Activated T-helper 17 cell treated with anti-CD3 and anti-CD28 coated beads, Interleukin-2, amount 50 U/mL, for 72 hours (primary cell): Measurements from ENCODE around the gene ANKRD23. TPM values are rescaled to one million over a fixed set of nuclear protein-coding genes. Genes with fewer than 3 reads are reported as not detected.
"Not testable (repeated sequence)": the region's sequence is repeated elsewhere in the genome, so short reads cannot be mapped to it uniquely, and the experiment has no call there.

Experiments used
- ATAC-seq: fragments of 150-1000 bp; cut with Tn5 transposase; replicated peaks from 2 replicates; pipeline ENCODE4 v1.10.0; 2021; ENCODE audit warnings: mild to moderate bottlenecking, moderate library complexity
- H3K27ac Mint-ChIP-seq: one replicate; pipeline ENCODE4 v1.8.0; 2022; ENCODE audit warnings: mixed read lengths
- H3K27me3 Mint-ChIP-seq: one replicate; pipeline ENCODE4 v1.8.0; 2022; ENCODE audit warnings: mixed read lengths
- H3K36me3 Mint-ChIP-seq: one replicate; pipeline ENCODE4 v1.8.0; 2022; ENCODE audit warnings: low read depth, mild to moderate bottlenecking, mixed read lengths
- H3K4me1 Mint-ChIP-seq: one replicate; pipeline ENCODE4 v1.8.0; 2022; ENCODE audit warnings: mixed read lengths
- H3K4me3 Mint-ChIP-seq: one replicate; pipeline ENCODE4 v1.8.0; 2022; ENCODE audit warnings: mild to moderate bottlenecking, mixed read lengths
- H3K9me3 Mint-ChIP-seq: one replicate; pipeline ENCODE4 v1.8.0; 2022; ENCODE audit warnings: mixed read lengths
- total RNA-seq, 2 donors: library from RNA; stranded (reverse); gene quantifications; one replicate each; pipeline ENCODE4 v1.2.3, GENCODE V29; 2022

Gene ANKRD23
- 10 to 100 TPM in 1 of 2 donors, 1 to 10 TPM in 1; 6.8 to 11.7 TPM for total RNA-seq

GRCh38 chr2:96843538-96844268, at the start of gene ANKRD23:
Gene ANKRD23 (minus strand): TSS chr2:96844021. CDS start chr2:96843992, 29 bp downstream.
- Mint-ChIP-seq H3K27me3 (no peaks in the 10 kb centered on the region), H3K9me3 (no peaks in the 10 kb centered on the region), H3K4me1 (no peaks in the 10 kb centered on the region), H3K36me3 (peaks cover 35% of the 10 kb centered on the region), H3K4me3 (no peak within 1 kb of the TSS), H3K27ac (peak within 1 kb of the TSS; percentile 58)
- ATAC-seq, result no peak

GRCh38 chr2:96891591-96892333, 47.9 kb upstream of the ANKRD23 start:
- Mint-ChIP-seq H3K27me3 (no peaks in the 10 kb centered on the region), H3K4me1 (peaks cover 22% of the 10 kb centered on the region), H3K36me3 (no peaks in the 10 kb centered on the region), H3K4me3 (no peak overlapping the region), H3K9me3 (no peaks in the 10 kb centered on the region), H3K27ac (peak overlapping the region; percentile 58)
- peak; percentile 34 for ATAC-seq

GRCh38 chr2:96890726-96891385, 47.0 kb upstream of the ANKRD23 start:
- ATAC-seq, result no peak
- H3K27ac Mint-ChIP-seq, result peak overlapping the region; percentile 58
- H3K27me3 Mint-ChIP-seq, result no peaks in the 10 kb centered on the region
- no peak overlapping the region for H3K4me3 Mint-ChIP-seq
- H3K36me3 Mint-ChIP-seq, result no peaks in the 10 kb centered on the region
- H3K4me1 Mint-ChIP-seq, result peaks cover 15% of the 10 kb centered on the region
- H3K9me3 Mint-ChIP-seq, result no peaks in the 10 kb centered on the region

GRCh38 chr2:96890252-96890651, 46.4 kb upstream of the ANKRD23 start:
- H3K9me3 Mint-ChIP-seq, result no peaks in the 10 kb centered on the region
- no peak overlapping the region for H3K27ac Mint-ChIP-seq
- ATAC-seq, result no peak
- H3K4me3 Mint-ChIP-seq, result no peak overlapping the region
- no peaks in the 10 kb centered on the region for H3K27me3 Mint-ChIP-seq
- peaks cover 14% of the 10 kb centered on the region for H3K4me1 Mint-ChIP-seq
- no peaks in the 10 kb centered on the region for H3K36me3 Mint-ChIP-seq

GRCh38 chr2:96889502-96889901, 45.7 kb upstream of the ANKRD23 start:
- not testable (repeated sequence) for H3K4me3 Mint-ChIP-seq, H3K4me1 Mint-ChIP-seq, H3K9me3 Mint-ChIP-seq, H3K27ac Mint-ChIP-seq, H3K36me3 Mint-ChIP-seq, ATAC-seq, H3K27me3 Mint-ChIP-seq

- H3K27ac Mint-ChIP-seq, result no peak overlapping the region
- ATAC-seq, result no peak
- peaks cover 9% of the 10 kb centered on the region for H3K4me1 Mint-ChIP-seq
- H3K9me3 Mint-ChIP-seq, result no peaks in the 10 kb centered on the region
- no peak overlapping the region for H3K4me3 Mint-ChIP-seq
- no peaks in the 10 kb centered on the region for H3K27me3 Mint-ChIP-seq
- no peaks in the 10 kb centered on the region for H3K36me3 Mint-ChIP-seq
Measured at GRCh38 chr2:96888072-96889011, 44.5 kb upstream of the ANKRD23 start.

GRCh38 chr2:96887493-96888012, 43.7 kb upstream of the ANKRD23 start:
- H3K36me3 Mint-ChIP-seq, result no peaks in the 10 kb centered on the region
- no peak overlapping the region for H3K27ac Mint-ChIP-seq
- H3K27me3 Mint-ChIP-seq, result no peaks in the 10 kb centered on the region
- no peak for ATAC-seq
- no peak overlapping the region for H3K4me3 Mint-ChIP-seq
- peaks cover 9% of the 10 kb centered on the region for H3K4me1 Mint-ChIP-seq
- no peaks in the 10 kb centered on the region for H3K9me3 Mint-ChIP-seq

- H3K27ac Mint-ChIP-seq, result no peak overlapping the region
- H3K9me3 Mint-ChIP-seq, result no peaks in the 10 kb centered on the region
- ATAC-seq, result no peak
- H3K4me3 Mint-ChIP-seq, result no peak overlapping the region
- no peaks in the 10 kb centered on the region for H3K36me3 Mint-ChIP-seq
- H3K4me1 Mint-ChIP-seq, result no peaks in the 10 kb centered on the region
- H3K27me3 Mint-ChIP-seq, result no peaks in the 10 kb centered on the region
Measured at GRCh38 chr2:96885432-96886347, 41.9 kb upstream of the ANKRD23 start.

- H3K27me3 Mint-ChIP-seq, result no peaks in the 10 kb centered on the region
- no peaks in the 10 kb centered on the region for H3K4me1 Mint-ChIP-seq
- no peaks in the 10 kb centered on the region for H3K36me3 Mint-ChIP-seq
- ATAC-seq, result no peak
- H3K27ac Mint-ChIP-seq, result no peak overlapping the region
- no peaks in the 10 kb centered on the region for H3K9me3 Mint-ChIP-seq
- no peak overlapping the region for H3K4me3 Mint-ChIP-seq
Measured at GRCh38 chr2:96884299-96885094, 40.7 kb upstream of the ANKRD23 start.

GRCh38 chr2:96883306-96883705, 39.5 kb upstream of the ANKRD23 start:
- Mint-ChIP-seq H3K9me3 (no peaks in the 10 kb centered on the region), H3K27ac (no peak overlapping the region), H3K4me3 (no peak overlapping the region), H3K27me3 (no peaks in the 10 kb centered on the region), H3K4me1 (no peaks in the 10 kb centered on the region), H3K36me3 (no peaks in the 10 kb centered on the region)
- ATAC-seq, result no peak

GRCh38 chr2:96882906-96883305, 39.1 kb upstream of the ANKRD23 start:
- no peaks in the 10 kb centered on the region for H3K27me3 Mint-ChIP-seq
- H3K4me1 Mint-ChIP-seq, result no peaks in the 10 kb centered on the region
- no peaks in the 10 kb centered on the region for H3K36me3 Mint-ChIP-seq
- ATAC-seq, result no peak
- no peak overlapping the region for H3K27ac Mint-ChIP-seq
- no peaks in the 10 kb centered on the region for H3K9me3 Mint-ChIP-seq
- no peak overlapping the region for H3K4me3 Mint-ChIP-seq

- no peaks in the 10 kb centered on the region for H3K9me3 Mint-ChIP-seq
- H3K27me3 Mint-ChIP-seq, result no peaks in the 10 kb centered on the region
- no peak overlapping the region for H3K27ac Mint-ChIP-seq
- no peak for ATAC-seq
- no peak overlapping the region for H3K4me3 Mint-ChIP-seq
- H3K4me1 Mint-ChIP-seq, result no peaks in the 10 kb centered on the region
- H3K36me3 Mint-ChIP-seq, result no peaks in the 10 kb centered on the region
Measured at GRCh38 chr2:96882230-96882629, 38.4 kb upstream of the ANKRD23 start.
